ENCODE data around the gene ASPSCR1. TPM values are rescaled to one million over a fixed set of nuclear protein-coding genes. Genes with fewer than 3 reads are reported as not detected.

ASPSCR1 gene
- total and polyA plus RNA-seq, 8 donors: 12.2 to 78.8 (median 17.8) TPM

DNA sequence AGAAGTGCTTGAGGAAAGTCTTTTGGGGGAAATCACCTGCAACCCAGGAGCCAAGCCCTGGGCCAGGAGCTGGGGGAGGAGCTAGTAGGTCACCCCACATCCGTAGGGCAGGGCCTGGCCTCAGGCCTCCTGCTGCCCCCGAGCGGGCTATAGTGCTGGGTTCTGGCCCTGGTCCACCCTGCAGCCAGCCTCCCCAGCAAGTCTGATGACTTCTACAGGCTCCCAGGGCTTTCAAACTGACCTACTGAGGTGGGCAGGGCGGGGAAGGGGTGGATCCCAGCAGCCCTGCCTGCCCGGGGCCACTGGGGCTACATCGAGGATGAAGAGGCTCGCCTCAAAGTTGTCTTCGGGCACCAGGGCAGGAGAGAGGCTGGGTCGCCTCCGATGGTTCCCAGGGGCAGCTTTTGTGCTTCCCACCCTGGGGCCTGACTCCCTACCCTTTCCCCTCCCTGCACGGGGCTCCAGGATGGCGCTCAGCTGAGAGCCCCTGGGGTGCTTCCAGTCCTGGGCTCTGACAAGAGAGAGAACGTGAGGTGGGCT, 40.3 kb downstream of the ASPSCR1 start:
- Histone ChIP-seq H3K4me3 (no peak overlapping the region), H3K27me3 (no peaks in the 10 kb centered on the region), H3K36me3 (no peaks in the 10 kb centered on the region), H3K27ac (peak overlapping the region in 1 of 4 donors; percentile 16), H3K9me3 (no peaks in the 10 kb centered on the region), H3K4me1 (peaks cover 7 to 9% (median 7%) of the 10 kb centered on the region in 3 donors)
- DNase-seq (no peak), FAIRE-seq (no peak), ATAC-seq (no peak)
- 79 to 84% methylated on average over 13 of the region's 13 CpGs for WGBS, 2 donors
- TF ChIP-seq, protein P1, sequence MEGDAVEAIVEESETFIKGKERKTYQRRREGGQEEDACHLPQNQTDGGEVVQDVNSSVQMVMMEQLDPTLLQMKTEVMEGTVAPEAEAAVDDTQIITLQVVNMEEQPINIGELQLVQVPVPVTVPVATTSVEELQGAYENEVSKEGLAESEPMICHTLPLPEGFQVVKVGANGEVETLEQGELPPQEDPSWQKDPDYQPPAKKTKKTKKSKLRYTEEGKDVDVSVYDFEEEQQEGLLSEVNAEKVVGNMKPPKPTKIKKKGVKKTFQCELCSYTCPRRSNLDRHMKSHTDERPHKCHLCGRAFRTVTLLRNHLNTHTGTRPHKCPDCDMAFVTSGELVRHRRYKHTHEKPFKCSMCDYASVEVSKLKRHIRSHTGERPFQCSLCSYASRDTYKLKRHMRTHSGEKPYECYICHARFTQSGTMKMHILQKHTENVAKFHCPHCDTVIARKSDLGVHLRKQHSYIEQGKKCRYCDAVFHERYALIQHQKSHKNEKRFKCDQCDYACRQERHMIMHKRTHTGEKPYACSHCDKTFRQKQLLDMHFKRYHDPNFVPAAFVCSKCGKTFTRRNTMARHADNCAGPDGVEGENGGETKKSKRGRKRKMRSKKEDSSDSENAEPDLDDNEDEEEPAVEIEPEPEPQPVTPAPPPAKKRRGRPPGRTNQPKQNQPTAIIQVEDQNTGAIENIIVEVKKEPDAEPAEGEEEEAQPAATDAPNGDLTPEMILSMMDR (IDR thresholded peaks at IDR 0.05): no peak
- intact Hi-C loops (cut with DNase I): loop anchor here (2.0 to 10.0 kb wide), 3 partner anchors 53 to 63 kb away; partner anchors contain the start of gene NOTUM (in 1 of the 3)

GRCh38 chr17:82018152-82018988, 40.9 kb downstream of the ASPSCR1 start:
- H3K4me1 ChIP-seq: peaks cover 7 to 9% (median 7%) of the 10 kb centered on the region in 3 donors
- TF ChIP-seq, protein P1 (IDR thresholded peaks at IDR 0.05): no peak
- ATAC-seq (no peak), FAIRE-seq (no peak), DNase-seq (no peak)
- no peaks in the 10 kb centered on the region for H3K27me3 ChIP-seq
- no peaks in the 10 kb centered on the region for H3K9me3 ChIP-seq
- H3K4me3 ChIP-seq: no peak overlapping the region
- H3K36me3 ChIP-seq: no peaks in the 10 kb centered on the region
- 46 to 53% methylated on average over 19 of the region's 19 CpGs for WGBS, 2 donors
- H3K27ac ChIP-seq: peak overlapping the region in 1 of 4 donors; percentile 16
- intact Hi-C loops (cut with DNase I): loop anchor here (2.0 to 10.0 kb wide), 3 partner anchors 54 to 64 kb away; partner anchors contain the start of gene NOTUM (in 1 of the 3)

DNA sequence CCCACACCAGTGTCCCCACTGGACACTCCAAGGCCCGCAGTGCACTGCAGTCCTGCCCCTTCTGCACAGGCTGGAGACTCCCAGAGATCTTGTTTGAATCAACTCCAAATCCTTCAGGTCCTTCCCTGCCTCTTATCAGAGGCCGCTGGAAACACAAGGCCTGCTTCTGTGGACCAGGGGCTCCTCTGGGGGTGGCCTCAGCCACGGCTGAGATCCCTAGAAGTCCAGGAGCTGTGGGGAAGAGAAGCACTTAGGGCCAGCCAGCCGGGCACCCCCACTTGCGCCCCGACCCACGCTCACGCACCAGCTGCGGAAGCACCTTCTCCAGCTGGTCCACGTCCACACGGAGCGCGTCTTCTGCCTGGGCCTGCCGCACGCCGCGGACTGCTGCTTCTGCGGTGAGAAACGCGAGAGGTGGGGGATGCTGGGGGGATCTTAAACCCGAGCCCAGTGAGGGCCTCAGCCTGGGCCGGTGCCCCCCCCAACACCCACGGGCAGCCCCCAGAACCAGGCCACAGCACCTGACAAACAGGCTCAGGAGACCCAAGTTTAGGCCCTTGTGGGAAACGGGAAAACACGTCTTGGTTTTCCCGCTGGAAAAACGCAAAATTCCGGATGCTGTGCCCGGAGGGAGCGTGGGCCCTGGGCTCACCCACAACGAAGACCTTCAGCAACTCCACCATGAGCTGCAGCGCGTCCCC, 41.7 kb downstream of the ASPSCR1 start:
- Histone ChIP-seq H3K4me1 (peaks cover 9 to 13% (median 13%) of the 10 kb centered on the region in 3 donors), H3K36me3 (no peaks in the 10 kb centered on the region), H3K4me3 (no peak overlapping the region), H3K27me3 (no peaks in the 10 kb centered on the region), H3K27ac (no peak overlapping the region), H3K9me3 (no peaks in the 10 kb centered on the region)
- DNase-seq (no peak), FAIRE-seq (no peak), ATAC-seq (no peak)
- intact Hi-C loops (cut with DNase I): loop anchor here (2.0 to 10.0 kb wide), 3 partner anchors 54 to 64 kb away; partner anchors contain the start of gene NOTUM (in 1 of the 3)
- TF ChIP-seq, protein P1 (IDR thresholded peaks at IDR 0.05): no peak
- WGBS, 2 donors: 81 to 84% methylated on average over 33 of the region's 33 CpGs

- peak in 5 of 6 donors; percentile 42 to 85 (median 60) for DNase-seq
- no peak overlapping the region for H3K4me3 ChIP-seq
- 60 to 63% methylated on average over 26 to 34 of the region's 34 CpGs for WGBS, 2 donors
- intact Hi-C loops (cut with DNase I): loop anchor here (2.0 to 10.0 kb wide), 4 partner anchors 55 to 135 kb away; partner anchors contain the start of gene NOTUM (in 1 of the 3)
- no peak overlapping the region for H3K27ac ChIP-seq
- no peaks in the 10 kb centered on the region for H3K27me3 ChIP-seq
- FAIRE-seq: no peak
- H3K4me1 ChIP-seq: peaks cover 9 to 14% (median 14%) of the 10 kb centered on the region in 3 donors
- H3K9me3 ChIP-seq: no peaks in the 10 kb centered on the region
- no peak for ATAC-seq
- TF ChIP-seq, protein P1 (IDR thresholded peaks at IDR 0.05): peak; percentile 51 to 80 (median 53)
- no peaks in the 10 kb centered on the region for H3K36me3 ChIP-seq
These were observed 42.5 kb downstream of the ASPSCR1 start for GRCh38 chr17:82019690-82020571.
